ENCODE results near the gene TMPRSS13.

Gene TMPRSS13

DNA sequence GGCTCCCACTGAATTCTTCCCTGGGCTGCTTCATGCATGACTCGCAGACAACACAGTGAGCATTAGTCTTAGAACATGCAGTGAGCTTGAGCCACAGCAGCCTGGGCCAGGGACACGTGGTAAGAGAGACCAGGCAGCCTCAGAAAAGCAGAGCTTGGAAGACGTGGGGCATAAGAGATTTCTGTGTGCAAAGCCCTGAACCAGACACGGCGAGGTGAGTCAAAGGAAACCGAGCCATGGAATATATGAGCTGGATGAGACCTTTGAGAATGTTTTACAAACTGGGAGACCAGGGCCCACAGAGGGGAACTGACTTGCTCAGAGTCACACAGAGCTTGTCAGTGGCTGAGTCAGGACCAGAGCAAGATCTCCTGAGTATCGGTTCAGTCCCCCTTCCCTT lies 44.2 kb downstream of the TMPRSS13 start:
- no peak for DNase-seq

DNA sequence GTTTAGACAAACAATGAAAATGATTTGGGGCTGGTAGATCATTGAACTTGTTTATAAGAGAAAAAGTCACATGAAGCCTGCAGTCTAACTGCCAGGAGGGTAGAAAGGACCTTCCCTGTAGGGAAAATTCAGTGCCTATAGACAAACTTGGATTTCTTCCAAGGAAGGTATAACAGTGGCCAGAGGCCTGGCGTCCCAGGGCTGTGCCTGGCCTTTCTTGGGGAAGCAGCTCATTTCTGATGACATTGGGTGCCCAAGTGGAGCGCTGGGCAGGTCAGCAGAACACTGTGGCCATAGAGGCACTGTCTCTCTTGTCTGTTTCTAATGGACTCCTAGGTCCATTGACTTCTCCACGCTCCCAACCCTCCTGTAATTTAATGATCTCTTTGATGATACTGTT lies 46.1 kb downstream of the TMPRSS13 start:
- DNase-seq, result no peak

DNA sequence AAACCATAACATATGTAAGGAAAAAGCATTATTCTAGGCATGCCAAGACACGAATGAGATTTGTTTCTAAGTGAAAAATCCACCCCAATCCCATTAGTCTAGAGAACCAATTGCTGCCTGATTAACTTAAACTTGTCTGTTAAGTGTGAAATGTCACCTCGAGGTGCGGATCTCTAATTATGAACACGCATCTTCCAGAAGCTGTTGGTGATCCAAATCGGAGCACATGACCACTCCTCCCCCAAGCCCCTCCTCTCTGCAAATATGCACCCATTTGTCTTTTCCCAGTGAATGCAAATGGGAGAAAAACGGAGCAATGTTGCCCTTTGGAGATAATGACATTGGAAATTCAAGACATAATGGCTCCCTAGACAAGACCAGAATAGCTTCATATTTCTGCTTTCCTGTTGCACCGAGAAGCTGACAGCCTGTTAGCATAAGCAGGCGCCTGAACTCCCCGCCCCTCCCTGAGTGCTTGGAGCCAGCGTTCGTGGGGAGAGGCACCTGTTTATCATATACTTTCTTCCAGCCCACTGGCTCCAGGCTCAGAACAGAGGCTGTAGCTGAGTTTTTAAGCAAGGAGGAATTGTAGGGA lies 46.8 kb downstream of the TMPRSS13 start:
- DNase-seq, result no peak

DNA sequence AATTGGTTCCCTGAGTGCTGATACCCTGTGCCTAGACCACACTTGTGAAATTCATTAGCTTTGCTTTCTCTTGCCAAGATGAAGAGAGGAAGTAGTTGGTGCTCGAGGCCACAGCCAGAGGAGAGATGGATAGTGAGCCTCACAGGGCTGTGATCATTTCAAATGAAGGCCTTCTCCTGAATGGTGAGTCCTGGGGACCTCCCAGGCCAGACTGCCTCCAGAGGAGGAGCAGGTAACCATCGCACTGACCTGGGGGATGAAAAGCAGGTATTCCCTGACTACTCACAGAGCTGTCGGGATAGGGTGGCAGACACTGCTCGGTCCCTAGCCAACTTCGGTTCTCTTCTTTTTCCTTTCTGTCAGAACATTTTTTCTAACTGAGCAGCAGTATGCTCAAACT lies 48.0 kb downstream of the TMPRSS13 start:
- no peak for DNase-seq

DNA sequence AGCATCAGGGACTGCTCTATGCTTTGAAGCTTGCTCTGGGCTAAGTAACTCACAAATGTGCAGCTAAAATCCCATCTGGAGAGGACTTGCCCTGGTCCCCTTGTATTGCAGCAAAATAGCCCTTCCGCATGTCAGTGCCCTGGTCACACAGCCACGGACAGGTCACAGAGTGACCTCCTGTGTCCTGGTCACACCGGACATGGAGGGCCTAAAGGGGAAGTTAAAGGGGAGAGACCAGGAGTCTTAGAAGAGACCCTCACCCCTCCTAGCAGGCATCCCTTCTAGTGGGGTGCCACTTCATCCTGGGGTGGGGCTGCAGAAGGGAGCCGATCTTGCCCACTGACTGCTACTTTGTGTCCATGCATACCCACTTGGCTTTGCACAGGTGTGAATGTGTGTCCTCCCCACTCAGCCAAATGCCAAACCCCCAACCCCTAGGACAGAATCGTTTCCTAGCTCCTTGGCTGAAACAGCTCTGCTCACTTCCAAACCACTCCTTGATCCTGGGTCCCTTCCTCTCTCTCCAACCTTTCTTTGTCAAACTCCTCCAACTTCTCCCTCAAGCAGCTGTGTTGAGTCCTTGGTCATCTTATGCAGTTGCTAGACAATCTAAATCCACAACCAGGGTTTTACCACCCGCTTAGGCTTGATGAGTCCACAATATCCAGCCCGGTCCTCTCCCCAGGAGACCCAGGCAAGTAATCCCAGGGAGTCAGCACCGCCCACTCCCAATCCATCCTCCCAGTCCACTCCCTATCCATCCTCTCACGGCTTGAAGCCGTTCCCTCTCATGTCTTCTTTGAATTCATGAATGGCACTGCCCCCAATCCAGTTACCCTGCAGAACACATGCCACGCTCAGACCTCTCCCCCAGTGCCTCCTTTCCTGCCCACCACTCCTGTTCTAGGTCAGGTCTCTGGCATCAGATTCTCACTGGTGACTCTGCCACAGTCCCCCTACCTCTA lies 49.4 kb downstream of the TMPRSS13 start:
- no peak for DNase-seq

DNA sequence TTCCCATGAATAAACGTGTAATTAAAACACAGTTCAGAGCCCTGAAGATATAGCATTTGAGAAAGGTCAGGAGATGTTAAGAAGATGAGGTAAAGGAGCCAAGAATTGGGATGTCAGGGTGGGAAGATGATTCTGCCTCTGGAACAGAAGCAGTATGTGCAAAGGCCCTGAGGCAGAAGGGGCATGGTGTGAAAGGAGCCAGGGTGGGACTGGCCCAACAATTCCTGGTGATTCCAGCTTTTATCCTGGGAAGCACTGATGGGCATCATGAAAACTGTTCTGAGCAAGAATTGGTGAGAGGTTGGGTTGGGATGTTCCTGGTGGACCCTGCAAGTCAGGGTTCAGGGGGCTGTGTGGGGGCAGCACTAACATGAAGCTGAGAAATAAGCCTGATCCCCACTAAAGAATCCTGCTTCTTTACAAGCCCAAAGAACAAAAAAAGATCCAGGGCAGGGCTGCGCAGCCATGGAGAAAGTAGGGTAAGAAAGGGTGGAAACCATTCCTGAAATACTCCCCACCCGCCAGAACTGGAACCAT lies 50.2 kb downstream of the TMPRSS13 start:
- no peak for DNase-seq

DNA sequence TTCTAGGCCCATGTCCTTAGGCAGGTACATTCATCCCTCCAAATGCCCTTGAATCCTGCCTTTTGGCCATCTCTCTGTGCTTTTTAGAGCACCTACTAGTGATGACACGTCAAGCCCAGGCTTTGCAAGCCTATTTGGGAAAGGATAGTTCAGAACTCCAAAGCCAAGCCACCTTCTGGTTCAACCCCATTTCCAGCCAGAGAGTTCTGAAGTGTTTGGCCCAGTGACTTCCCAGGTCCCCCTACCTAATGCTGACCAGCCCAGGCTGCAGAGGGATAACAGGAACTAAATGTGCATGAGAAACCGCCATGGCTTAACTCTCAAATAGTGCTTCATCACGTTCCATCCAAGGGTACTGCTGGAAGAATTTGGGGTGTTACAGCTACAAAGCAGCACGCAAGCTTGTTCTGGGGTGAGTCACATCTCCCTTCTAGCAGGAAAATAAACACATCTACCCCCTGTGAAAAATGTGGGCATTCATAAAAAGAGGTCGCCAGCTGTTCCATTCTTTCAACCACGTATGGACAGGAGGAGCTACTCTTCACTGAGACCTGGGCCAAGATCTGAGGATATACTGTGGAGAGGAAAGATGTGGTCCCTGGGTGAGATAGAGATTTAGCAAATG lies 50.8 kb downstream of the TMPRSS13 start:
- DNase-seq, result no peak

DNA sequence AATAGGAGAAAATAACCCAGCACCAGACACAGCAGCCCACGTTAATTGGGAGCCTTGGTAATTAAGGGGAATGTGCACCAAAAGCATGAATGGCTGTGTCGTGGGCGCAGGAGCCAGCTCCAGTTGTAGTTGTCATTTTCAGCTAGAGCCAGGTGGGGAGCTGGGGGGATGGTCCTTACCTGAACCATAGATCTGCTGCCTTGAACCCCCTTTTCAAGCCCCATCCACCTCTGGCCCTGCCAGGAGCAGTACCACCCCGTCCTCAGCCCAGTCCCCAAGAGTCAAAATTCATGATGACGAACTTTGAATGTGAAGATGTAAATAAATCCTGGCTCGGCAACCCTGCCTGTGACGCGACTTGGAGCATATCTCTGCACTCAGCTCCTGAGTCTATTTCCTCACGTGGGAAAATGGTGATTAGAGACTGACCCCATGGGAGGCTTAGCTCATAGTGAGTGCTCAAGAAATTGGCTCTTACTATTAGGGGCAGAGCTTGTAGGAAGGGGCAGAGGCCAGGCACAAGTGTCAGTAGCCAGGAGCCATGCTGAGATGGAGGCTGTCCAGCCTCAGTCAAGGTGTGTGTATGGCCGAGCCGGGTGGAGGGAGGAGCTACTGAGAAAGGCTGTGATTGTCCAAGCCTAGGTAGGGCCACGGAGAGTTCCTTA lies 52.0 kb downstream of the TMPRSS13 start:
- no peak for DNase-seq

DNA sequence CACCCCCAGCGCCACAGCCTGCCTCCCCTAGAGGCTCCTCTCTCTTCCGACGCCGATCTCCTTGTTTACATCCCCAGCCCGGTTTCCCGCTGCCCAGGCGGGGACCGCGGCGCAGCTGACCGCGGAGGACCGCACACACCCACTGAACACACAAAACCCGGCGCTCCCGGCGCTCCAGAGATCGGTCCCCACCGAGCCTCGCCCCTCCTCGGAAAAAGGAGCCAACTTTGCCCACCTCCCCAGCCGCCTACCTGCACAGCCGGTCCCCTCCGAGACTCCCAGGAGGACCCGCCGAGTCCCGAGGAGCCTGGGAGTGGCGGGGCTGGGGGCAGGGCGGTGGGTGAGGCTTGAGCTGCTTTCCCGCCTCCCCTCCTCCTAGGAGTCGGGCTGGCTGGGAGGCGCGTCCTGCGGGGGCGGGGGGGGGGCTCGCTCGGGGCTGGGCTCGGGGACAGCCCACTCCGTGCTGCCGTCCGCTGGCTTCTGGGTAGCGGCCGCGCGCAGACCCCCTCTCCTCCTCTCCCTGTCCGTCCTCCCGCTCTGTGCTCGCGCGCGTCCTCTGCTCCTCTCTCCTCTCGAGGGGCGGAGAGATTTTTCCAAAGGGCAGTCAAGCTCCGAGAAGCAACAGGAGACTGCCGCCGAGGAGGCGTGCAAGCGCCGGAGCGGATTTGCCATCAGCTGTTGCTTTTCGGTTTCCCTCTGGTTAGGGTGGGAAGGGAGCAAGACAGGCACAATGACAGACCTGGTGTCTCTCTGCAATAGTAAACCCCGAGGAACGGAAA lies 52.7 kb downstream of the TMPRSS13 start, which contains the start of gene FXYD6:
FXYD6 (minus strand) TSS at position 318 of the 779 bp plus-strand sequence. CDS start 33,882 bp downstream, outside the sequence.
- DNase-seq, result no peak

DNA sequence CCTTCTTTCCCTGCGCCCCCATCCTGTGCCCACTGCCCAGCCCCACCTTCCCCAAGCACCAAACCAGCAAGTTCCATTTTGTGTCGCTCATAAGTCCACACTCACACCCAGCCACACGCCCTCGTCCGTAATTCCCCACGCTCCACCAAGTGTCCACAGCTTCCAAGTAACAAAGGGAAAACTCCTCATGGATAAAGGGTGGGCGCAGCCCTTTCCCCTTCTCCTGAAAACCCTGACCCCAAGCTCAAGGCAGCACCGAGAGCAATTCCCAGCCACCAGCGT lies 53.2 kb downstream of the TMPRSS13 start:
- no peak for DNase-seq

DNA sequence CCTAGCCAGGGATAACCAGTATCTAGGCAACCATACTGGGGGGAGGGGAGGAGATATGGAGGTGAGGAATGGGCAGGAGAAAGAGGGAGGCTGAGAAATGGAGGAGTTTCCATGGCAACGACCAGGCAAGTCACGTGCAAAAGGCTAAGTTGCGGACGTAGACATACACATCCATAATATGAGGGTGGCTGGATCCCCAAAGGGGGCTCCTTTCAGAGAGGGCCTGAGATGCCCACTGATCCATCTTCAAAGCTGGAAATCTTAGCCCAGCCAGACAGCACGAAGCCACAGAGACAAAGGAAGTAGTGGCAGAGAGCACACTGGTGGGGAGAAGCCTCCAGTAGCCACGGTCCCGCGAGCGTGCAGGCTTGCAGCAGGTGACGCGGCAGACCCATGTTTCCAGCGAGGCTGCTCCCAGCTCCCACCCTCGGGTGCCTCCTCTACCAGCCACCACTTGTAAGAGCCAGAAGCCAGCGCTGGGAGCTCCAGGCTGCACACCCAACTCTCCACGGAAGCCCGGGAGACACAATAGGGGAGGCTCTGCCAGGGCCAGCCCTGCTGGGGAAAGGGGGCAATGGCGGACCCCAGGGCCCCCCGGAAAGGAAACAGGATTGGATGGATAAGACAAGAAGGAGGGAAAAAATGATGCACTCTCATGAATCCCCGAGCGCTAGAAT lies 53.7 kb downstream of the TMPRSS13 start:
- DNase-seq, result no peak

DNA sequence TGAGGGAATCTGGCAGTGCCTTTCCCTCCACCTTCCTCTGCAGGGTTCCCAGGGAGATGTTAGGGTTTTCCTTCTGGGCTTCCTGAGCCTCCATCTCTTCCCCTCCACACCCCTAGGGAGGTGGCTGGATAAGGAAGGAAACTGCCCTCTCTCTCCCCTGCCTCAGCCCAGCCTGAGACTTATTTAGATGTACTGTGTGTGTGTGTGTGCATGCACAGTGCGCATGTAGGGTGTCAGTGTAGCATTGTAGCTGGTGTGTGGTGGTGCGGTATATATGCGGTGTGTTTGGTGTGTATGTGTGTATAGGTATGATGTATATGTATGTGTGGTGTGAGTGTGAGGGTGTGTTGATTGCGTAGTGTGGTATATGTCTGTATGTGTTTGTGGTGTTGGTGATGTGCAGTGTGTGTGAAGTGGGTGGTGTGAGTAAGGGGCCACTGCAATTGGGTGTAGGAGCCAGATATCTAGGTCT lies 54.3 kb downstream of the TMPRSS13 start:
- no peak for DNase-seq

DNA sequence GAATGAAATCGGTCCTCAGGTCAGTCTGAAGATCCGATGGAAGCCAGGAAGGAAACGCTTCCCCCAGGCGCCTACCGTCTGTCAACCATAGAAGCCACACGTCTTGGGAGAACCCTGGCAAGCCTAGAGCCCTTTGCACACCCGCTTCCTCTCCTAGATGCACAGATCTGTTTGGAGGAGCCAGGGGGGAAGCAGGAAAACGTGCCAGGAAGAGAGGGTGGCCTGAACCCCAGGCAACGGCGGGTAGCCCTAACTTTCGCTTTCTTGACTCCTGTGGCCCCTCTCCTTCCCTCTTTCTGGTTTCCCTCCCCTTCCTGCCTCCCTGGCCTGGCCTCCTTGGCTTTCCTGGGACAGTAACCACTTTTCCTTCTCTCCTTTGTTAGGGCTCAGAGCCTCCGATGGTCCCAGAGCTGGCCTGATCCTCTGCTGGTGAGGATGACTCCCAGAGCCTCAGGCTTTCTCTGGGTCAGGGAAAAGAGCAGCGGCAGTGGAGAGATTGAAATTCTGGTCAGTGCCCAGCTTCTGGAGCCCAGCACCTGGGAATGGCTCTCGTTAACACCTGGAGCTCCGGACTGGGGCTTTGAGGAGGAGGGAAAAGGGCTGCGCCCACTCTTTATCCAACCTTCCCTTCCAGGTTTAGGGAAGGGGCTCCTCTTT lies 54.8 kb downstream of the TMPRSS13 start:
- DNase-seq, result no peak

DNA sequence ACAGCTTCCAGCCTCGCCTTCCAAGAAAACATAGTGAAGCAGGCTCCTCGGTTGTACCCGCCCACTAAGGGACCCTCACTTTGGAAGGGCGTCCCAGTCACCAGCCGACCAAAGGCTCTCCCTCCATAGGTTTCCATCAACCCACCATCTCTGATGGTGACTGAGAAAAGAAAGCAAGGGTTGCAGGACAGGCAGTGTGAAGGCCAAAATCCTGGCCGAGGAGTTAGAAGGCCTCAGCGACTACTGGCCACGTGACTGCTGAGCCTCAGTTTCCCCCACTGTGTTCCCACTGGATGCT lies 55.4 kb downstream of the TMPRSS13 start:
- DNase-seq, result no peak

DNA sequence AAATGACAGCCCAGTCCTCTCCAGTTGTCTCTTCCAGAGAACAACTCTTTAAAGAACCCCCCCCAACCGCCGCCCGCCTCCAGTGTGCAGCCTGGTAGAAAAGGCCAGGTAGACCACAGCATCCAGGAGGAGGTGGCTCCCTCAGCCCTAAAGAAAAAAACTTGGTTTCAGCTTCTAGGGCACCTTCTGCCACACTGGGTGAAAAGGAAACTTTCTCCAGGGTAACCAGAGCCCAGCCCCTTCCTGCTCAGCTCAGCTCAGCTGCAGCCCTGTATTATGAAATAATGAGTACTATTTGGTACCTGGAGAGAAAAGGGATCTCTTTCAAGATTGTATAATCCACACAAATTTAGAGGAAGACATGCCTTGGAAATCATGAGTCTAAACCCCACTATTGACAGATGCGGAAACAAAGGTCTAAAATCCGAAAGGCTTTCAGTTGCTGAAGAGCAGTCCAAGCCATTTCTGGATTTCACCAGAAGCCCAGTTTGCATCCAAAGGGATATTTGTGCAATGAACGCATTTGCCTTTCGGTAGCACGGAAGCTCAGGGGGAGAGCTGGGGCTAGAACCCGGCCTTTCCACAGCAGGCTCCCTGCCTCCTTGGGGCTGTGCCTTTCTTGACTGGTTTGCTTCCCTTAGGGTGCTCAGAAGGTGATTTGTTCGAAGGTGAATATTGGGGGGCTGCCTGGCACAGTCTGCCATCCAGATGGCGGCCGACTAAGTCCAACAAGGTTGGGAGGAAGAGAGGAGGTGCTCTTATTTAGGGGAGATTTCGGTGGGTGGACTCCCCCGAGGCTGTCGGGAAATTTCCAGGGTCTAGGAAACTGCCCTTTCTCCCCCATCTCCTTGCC lies 56.0 kb downstream of the TMPRSS13 start:
- no peak for DNase-seq

DNA sequence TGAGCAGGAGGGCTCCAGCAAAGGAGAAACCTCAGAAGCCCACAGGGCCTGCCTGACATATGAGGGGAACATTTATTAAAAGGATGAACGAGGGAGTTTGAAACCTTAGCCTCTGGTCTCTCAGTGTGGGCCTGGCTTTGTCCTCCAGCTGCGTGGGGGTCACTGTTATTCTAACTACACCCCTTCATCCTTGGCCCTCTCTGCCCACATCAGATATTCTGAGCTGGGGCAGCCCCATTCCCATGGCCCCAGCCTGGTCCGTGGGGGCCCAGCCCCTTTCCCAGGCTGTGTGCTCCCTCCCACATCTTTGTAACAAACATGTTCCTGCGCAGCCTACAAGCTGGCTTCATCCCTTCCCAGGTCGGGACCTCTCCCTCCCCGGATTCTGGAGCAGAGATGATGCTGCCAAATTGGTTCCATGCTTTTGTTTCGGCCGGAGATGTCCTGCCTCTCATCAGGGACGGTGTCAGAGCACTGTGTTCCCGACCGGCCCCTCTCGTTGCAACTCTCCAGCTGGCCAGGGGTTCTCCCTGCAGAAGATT lies 56.7 kb downstream of the TMPRSS13 start:
- no peak for DNase-seq

DNA sequence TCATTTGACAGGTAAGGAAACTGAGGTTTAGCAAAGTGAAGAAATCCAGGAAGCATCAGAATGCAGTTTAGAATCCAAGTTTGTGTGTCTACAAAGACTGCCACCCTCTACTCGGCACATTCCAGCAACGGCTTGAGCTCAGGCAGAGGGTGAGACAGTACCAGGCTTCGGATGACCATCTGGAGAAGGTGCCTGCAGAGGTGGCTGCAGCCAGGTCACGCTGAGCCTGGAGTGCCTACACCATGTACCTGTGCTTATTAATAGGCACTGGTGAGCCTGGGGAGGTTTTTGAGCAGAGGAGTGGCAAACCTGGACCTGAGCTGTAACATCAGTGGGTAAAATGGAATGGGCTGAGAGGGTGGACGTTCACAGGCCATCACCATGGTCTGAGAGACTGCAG lies 57.4 kb downstream of the TMPRSS13 start:
- DNase-seq, result no peak

DNA sequence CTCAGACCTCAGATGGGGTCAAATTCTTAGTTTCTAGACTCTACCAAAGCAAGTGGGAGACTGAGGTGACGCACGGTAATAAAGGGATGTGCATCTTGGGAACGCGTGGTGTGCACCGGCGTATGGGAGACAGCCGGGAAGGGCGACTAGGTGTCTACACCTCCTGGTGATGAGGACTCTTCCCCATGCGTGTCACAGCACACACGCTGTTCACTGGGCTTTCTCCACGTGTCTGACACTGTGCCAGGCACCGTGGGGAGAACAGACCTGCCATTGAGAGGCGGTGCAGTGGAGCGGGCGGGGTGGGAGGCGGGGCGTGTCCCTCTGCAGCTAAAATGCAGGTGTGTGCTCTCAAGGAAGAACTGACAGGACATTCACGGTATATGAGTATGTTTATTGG lies 58.0 kb downstream of the TMPRSS13 start:
- no peak for DNase-seq

DNA sequence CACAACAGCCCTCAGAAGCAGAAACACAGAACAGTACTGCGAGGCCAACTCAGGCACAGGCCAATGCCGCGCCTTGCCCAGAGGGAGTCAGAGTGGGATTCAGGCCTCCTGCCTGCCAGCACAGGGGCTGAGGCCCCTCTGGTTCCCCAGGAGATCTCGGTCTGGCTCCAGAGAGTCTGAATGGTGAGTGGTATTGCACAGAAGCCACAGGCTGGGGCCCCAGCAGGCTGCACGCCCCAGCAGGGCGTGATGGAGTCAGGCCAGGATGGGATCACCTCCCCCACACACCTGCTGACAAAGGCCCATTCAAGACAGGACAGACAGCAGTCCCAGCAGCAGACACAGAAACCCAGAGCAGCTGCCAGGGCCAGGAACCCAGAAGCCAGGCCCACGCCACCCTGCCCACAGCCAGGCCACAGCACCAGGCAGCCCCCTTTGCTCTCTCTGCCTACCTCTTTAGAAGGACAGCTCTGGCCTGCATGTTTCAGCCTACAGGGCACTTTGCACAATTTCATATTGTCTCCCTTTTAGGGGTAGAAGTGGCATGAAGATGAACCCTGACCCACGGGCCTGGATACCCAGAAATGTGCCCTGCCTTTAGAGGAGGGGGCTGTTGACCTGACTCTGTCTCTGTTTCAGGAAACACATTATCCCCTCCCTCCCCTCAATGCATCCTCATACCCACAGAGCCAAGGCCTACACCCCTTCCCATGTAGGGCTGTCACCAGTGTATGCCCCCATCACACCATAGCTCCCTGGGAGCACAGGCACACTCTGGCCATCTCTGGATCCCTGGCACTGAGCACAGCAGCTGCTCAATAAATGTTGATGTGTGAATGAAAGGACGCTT lies 58.9 kb downstream of the TMPRSS13 start:
- DNase-seq, result no peak

Measured in activated CD4-positive, alpha-beta T cell treated with anti-CD3 and anti-CD28 coated beads, Interleukin-2, Interleukin-6, amounts not matched to agents 100 ng/mL and 50 ng/mL, durations not matched to agents 16 hours and 8 hours (primary cell).